GM03348 (cell line): ENCODE results near the gene ZP3.
"Not testable (repeated sequence)": the region's sequence is repeated elsewhere in the genome, so short reads cannot be mapped to it uniquely, and the experiment has no call there.

Source experiments
- DNase-seq: peaks from one replicate; pipeline ENCODE4 v3.0.0; 2012; ENCODE audit warnings: low spot score

Gene ZP3

GRCh38 chr7:76485822-76486610, 61.3 kb downstream of the ZP3 start:
- not testable (repeated sequence) for DNase-seq

- DNase-seq = not testable (repeated sequence)
Observed at GRCh38 chr7:76486618-76487017, 61.9 kb downstream of the ZP3 start.

- DNase-seq = not testable (repeated sequence)
Observed at GRCh38 chr7:76487969-76488368, 63.2 kb downstream of the ZP3 start.
